HG03521 (cell line): ENCODE results near the gene IL1R2.

Source experiments
- ATAC-seq: cut with Tn5 transposase; IDR thresholded peaks from one replicate; pipeline ENCODE4 v1.9.1; 2021; ENCODE audit warnings: mild to moderate bottlenecking, moderate library complexity; ENCODE audit not compliant: unreplicated experiment

Gene IL1R2

GRCh38 chr2:101991721-101992145, at the start of gene IL1R2:
TSS of gene IL1R2 (plus strand) at chr2:101991960. CDS start at chr2:102008576, 16,616 bp downstream.
- ATAC-seq, result no peak

- ATAC-seq, result no peak
These were observed 48.9 kb upstream of the IL1R2 start for GRCh38 chr2:101942851-101943250.

DNA sequence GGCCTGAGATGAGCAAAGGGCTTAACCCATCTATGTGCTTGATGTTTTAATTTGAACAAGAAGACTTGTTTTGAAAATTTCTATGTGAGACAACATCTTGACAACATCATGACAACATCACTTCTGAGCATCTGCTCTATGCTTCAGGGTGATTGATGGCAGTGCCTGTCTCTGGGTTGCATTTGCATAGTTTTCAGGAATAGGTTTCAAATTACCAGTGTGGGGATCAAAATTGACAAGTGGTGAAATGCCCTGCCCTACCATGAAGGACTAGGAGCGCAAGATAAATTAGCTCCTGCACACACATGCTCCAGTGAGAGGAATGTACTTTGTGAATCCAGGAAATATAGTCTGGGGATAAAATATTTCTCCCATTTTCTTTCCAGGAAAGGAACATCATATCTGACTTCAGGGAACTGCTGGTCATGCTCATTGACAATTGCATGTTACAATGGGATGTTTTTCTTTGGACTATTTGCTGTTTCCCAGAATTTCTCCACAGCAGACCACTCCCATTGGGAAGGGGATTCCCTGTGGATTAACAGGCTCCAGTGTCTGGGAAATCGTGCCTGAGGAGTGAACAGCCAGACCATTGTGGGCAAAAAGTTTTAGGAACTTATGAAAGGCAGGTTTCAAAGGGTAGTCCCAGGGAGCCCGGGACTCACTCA, 45.3 kb upstream of the IL1R2 start:
- ATAC-seq, result no peak

- ATAC-seq, result no peak
These were observed 44.4 kb upstream of the IL1R2 start for GRCh38 chr2:101947374-101947773.

GRCh38 chr2:101948625-101949155, 43.1 kb upstream of the IL1R2 start:
- no peak for ATAC-seq

DNA sequence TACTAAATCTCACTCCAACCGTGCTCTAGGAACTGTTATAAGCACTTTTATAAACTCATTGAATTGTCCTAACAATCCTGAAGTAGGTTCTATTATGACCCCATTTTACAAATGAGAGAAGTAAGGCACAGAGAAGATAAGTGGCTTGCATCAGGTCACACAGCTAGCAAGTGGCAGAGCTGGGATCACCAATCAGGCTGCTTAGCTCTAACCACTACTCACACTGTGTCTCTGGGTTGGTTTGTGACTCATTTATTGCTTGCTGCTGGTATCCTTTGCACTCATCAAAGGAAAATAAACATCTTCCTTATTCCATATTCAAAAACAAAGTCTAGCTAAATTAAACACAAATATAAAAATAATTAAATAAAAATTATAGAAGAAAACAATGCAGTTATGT, 42.5 kb upstream of the IL1R2 start:
- no peak for ATAC-seq

DNA sequence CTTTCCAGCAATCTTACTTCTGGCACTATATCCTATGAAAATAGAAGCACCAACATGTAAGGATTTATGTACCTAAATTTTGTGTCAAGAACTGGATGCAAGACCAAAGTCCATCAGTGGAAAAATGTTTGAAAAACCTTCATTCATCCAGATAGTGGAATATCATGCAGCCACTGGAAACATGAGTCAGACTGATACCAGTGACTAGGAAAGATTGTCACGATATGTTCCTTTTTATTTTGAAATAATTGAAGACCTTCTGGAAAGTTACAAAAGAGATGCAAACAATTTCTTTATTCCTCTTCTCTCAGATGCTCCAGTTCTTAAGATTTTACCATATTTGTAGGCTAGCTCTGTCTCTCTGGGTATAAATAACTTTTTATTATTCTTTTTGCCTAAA, 40.5 kb upstream of the IL1R2 start:
- ATAC-seq, result no peak

GRCh38 chr2:101952551-101952950, 39.2 kb upstream of the IL1R2 start:
- no peak for ATAC-seq

DNA sequence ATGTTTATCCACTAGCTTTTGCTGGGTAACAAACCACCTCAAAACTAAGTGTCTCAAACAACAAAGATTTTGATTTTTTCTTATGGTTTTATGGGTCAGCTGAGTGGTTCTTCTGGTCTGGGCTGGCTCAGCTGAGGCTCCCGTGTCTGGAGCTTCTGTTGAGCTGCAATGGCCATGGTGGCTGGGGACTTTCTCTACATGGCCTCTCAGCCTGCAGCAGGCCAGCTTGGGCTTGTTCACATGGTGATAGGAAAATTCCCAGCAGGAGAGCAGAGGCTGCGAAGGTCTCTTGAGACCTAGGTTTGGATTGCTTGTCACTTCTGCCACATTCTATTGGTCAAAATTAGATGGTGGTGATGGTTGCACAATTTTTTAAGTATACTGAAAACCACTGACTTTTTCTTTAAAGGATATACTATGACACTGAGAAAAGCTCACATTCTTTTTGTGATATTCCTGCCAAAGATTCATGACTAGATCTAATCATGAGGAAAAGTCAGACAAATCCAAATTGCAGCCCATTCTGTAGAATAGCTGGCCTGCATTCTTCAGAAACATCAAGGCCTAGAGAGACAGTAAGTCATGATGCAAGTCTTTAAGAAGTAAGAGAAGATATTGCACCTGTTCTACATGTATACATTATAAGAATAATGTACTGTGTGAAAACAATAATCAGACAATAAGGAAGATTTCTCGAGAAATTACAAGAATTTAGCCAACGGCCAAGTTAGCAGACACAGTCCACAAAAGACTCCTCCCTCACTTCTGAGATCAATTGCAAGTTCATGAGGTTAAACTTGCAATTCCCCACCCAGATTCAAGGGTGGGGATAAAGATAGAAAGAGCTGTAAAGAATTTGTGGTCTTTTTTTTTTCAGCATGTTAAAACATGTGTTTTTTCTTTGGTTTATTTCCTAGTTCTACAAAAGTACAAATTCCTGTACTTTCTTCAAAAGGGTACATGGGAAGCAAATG, 35.0 kb upstream of the IL1R2 start:
- no peak for ATAC-seq

- ATAC-seq, result no peak
These were observed 33.7 kb upstream of the IL1R2 start for GRCh38 chr2:101958061-101958460.

GRCh38 chr2:101960819-101961337, 30.9 kb upstream of the IL1R2 start:
- no peak for ATAC-seq

DNA sequence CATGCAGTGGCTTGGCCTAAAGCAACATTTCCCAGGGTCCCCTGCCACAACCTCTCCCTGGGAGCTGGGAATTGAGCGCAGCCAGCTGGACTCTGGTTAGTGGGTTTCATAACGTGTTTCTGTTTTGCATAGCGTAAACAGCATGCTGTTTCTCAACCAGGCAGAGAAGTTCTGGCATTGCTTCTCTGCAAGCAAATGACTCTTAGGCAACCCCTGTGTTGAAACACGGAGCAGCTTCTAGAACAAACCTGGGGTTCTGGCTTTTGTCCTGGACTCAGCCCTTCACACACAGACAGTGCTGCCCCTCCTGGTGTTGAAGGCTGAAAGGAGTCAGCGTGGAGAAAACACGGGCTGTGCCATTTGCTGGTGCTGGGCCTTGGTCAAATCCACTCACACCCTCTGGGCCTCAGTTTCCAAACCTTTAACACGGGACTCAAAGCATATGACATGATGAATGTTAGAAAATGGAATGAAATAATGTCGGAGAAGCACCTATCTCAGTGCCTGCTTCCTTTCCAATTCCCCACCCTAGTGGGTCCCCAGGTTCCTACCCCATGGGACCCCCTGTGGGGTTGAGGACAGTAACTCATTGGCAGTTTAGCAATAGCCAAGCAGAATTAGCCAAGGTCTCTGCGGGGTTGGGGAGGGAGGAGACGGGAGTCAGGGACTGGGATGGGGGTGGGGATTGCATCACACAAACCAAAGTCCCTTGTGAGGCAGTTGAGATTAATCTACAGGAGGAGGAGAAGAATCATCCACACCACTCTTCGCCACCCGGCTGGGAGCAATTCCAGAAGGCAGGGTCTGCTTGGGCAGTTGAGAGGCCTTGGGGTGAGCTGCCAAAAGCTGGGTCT, 30.2 kb upstream of the IL1R2 start:
- ATAC-seq, result no peak

- ATAC-seq, result no peak
These were observed 29.5 kb upstream of the IL1R2 start for GRCh38 chr2:101962309-101962708.

DNA sequence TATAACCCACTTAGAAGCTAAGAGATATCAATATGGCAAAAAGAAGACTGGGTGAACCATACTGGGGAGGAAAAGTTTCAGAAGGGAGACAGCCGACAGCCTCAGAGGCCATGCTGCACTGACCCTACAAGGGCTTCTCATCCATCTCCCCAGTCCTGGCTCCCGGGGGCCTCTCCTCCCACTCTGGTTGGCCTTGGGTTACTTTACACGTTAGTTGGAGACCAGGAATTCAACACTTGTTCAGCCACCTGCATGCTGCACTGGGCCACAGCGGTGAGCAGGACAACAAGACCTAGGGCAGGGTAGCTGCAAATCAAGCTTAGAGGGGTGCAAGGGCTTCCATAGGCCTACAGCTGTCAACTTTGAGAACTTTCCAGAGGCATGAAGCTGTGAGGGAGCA, 28.6 kb upstream of the IL1R2 start:
- no peak for ATAC-seq

GRCh38 chr2:101967826-101968513, 23.8 kb upstream of the IL1R2 start:
- ATAC-seq, result no peak

DNA sequence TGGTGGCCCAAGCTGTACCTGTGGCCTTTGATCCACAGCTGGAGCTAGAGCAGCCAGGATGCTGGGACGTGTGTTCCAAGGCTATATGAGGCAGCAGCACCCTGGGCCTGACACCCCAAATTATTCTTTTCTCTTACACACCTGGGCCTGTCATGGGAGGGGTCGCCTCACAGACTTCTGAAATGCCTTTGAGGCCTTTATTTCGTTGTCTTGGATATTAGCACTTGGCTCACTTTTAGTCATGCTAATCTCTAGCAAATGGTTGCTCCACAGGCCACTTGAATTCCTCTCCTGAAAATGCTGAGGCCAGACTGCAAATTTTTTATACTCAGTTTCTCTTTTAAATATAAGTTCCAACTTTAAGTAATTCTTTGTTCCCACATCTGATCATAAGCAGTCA, 22.0 kb upstream of the IL1R2 start:
- ATAC-seq, result no peak

DNA sequence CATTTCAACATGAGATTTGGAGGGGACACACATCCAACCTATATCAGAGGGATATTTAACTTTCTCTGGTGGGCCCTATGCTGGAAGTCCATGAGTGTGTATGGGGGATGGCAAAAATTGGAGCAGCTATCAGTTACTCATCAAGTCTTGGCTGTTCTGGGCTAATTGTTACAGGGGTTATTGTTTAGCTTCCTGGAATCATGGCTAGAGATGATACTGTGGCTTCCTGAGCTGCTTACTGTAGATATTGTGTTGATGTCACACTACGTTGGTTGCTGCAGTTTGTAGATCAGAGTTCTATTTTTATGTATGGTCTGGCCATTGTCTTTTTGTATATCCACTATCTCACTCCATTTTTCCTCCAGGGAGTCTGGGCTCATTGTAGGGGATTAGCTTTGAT, 20.9 kb upstream of the IL1R2 start:
- no peak for ATAC-seq

DNA sequence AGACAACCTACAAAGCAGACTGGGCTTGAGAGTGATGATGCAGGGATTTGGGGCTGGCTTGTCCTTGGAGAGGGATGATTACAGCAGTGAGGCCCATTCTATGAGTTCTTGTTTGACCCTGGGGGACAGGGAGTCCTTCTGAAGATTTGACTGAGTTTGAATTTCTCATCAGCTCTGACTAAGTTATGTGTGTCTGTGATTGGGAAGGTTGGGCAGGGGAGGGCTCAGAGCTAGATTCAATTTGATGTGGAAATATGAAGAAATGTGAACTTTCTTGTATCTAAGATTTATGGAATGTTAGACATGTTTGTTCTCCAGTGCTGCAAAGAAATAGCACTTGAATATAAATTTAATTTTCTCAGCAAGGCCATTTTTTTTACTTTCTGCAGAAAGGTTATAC, 19.9 kb upstream of the IL1R2 start:
- ATAC-seq, result no peak

DNA sequence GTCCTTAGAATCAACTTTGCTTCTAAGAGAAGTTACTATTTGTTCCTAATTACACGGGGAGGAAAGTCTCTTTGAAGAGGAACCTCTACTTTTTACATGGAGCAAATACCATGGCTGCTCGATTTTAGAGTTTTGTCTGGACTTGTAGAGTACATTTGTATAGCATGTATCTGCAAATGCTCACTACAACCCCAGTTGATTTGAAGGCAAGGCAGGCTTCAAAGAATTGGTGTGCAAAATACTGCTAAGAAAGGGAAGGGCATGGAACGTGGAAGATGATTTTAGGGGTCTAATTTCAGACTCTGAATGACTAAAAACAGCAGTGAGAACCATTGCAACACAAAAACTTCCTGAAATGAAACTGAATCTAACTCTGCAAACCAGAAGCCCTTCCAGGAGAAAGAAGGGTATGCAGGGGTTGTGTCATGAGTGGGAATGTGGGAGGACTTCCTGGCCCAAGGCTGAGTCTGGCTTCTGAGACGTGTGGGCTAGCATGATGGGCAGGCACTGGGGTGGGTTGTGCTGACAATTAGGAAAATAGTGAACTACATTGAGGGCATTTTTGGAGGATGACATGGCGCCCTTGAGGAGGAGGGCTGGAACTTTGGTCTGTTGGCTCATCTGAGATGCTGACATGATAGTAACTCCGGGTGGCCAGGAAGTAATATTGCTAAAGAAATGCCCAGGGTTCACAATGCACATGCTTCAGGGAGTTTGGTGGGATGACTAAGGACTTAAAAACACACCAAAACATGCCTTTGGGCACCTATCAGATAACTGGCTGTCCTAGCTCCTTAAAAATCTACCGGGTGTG, 18.9 kb upstream of the IL1R2 start:
- ATAC-seq, result no peak
